Stimulated activated CD4-positive, alpha-beta T cell treated with anti-CD3 and anti-CD28 coated beads, Interleukin-2, amount 100 ng/mL, for 4 hours (primary cell): Measurements from ENCODE around the gene OTP.

Experiments
- DNase-seq: peaks from one replicate; pipeline ENCODE4 v3.0.0-alpha.2; 2020; ENCODE audit warnings: low read depth

The OTP gene

DNA sequence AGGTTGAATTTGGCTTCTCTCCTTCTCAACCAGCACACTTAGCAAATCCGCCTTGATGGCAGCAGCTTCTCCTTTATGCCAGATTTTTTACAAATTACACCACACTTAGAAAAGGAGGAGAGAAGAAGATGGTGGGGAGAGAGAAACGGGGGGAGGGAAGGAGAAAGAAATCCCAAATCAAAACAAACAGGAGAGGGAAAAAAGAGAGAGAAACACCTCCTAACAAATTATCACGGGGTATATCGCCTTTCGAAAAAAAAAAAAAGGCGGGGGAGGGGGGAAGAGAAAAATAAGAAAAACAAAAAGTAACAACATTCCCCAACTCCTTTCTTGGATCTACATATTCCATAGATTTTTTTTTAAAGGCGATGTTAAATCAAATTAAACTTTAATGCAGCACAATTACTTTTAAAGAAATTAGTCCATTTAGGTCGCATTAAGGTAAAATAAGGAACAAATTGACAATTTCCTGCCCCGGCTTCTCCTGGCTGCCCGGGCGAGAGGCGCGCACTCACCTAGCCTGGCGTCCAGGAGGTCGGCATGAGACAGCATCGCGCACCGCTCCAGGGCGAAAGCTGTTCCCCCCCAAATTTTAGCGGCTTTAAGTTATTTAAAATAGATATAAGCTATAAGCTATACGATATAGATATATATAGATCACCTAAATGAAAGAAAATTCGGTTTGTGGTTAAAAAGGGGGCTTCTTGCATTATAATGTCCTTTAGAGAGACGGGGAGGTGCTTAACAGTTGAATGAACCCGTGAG is at the start of gene OTP:
Gene OTP (minus strand): TSS at position 716 of the 765 bp plus-strand sequence. CDS start 164 bp downstream, at position 552.
- DNase-seq: no peak

DNA sequence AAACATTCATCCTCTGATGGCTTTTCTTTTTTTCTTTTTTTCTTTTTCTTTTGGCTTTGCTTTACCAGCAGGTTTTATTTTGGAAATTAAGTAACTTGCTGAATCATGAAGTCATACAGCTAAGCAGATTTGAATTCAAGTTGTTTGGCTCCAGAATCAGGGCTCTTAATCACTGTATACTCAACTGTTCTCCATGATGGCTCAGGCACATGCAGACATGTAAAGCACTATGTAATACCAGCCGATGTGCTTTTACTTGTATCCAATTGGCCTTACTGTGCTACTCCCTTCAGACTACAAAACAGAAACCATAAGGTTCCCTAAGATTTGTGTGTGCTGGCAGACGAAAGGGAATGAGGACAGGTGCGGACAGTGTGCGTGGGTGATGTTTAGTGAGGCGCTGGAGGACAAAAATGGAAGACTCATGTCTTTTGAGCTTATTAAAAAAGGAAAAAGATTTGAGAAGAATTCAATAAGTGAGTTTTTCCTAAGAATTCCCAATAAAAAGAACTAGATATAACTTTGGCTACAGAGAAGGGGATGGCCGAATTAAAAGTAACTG is 44.7 kb upstream of the OTP start:
- no peak for DNase-seq

DNA sequence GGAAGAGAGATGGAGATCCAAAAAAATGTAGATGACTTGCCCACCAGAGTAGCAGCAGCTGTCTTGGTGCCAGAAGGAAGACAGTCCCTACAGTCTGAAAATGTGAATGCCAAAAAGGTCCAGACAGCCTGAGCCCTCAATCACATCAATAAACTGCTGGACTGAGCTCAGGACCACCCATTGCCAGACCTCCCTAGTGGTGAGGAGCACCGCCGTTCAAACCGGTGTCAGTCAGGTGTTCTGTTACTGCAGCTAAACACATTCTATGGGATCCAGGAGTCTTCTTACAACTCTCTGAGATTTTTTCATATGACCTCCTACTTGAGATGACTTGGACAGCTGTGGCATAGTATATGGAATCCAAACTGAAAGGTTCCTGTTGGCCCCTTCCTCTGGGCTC is 32.0 kb upstream of the OTP start:
- DNase-seq: no peak

GRCh38 chr5:77669677-77670076 is 31.2 kb upstream of the OTP start:
- no peak for DNase-seq

GRCh38 chr5:77663090-77663863 is 24.8 kb upstream of the OTP start:
- DNase-seq: no peak

DNA sequence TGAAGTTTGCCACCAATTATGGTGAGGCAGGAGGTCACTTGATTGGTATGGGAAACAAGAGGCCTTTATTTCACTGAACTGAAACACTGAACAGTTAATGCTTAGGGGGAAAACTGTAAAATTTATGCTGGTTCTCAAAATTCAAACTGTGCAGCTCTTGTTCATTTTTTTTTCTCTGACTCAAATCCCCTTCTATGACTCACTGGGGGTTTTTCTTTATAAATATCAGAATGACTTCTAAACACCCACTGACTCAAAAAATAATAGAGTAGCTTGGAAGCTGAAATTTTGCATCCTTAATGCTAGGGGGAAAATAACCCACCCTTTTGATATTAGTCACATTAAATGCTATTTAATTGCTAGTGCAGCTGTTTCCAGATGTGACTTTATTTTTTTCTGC is 24.1 kb upstream of the OTP start:
- DNase-seq: no peak

DNA sequence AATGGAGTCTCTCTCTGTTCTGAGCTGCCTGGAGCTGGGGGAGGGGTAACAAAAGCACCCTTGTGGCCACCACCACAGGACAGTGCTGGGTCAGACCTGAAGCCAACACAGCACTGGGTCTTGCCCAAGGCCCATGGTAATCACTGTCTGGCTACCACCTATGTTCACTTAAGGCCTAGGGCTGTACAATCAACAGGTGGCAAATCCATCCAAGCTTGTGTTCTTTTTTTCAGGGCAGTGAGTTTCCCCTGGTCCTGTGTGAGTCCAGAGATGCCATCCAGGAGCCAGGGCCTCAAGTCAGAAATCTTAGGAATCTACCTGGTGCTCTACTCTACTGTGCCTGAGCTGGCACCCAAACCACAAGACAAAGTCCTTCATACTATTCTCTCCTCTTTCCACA is 20.1 kb upstream of the OTP start:
- DNase-seq: no peak

DNA sequence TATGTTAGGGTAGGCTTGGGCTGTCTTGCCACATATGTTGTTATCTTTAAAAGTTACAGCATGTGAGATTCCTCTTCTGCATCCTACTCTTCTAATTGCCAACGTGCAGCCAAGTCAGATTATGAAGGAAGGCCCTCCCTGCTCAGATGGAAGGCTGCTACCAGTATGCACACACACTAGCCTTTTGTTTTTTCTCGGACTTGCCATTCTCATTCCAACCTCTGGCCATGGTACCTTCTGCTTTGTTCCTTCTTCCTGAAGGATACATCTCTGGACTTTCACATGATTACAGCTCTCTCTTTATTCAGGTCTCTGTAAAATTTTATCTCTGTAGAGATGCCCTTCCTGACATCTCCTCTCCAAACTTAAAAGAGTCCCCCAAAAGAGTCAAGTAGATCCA is 12.8 kb upstream of the OTP start:
- no peak for DNase-seq

GRCh38 chr5:77650686-77651085 is 12.2 kb upstream of the OTP start:
- DNase-seq: no peak

DNA sequence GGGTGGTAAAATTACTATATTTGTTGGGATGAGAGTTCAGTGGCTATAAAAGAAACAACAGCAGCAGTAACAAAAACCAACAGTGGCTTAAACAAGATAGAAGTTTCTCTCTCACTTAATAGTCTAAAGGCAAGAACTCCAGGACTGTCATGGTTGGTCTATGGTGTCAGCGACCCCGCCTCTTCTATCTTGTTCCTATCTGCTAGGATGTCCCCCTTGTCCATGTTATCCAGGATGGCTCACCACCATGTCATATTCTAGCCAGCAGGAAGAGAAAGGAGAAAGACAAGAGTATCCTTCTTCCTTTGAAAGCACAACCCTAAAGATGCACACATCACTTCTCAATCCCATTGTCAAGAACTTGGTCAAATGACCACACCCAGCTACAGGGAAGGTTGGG is 11.3 kb upstream of the OTP start:
- DNase-seq: no peak

- no peak for DNase-seq
Measured at GRCh38 chr5:77645995-77646639, 7.6 kb upstream of the OTP start.

DNA sequence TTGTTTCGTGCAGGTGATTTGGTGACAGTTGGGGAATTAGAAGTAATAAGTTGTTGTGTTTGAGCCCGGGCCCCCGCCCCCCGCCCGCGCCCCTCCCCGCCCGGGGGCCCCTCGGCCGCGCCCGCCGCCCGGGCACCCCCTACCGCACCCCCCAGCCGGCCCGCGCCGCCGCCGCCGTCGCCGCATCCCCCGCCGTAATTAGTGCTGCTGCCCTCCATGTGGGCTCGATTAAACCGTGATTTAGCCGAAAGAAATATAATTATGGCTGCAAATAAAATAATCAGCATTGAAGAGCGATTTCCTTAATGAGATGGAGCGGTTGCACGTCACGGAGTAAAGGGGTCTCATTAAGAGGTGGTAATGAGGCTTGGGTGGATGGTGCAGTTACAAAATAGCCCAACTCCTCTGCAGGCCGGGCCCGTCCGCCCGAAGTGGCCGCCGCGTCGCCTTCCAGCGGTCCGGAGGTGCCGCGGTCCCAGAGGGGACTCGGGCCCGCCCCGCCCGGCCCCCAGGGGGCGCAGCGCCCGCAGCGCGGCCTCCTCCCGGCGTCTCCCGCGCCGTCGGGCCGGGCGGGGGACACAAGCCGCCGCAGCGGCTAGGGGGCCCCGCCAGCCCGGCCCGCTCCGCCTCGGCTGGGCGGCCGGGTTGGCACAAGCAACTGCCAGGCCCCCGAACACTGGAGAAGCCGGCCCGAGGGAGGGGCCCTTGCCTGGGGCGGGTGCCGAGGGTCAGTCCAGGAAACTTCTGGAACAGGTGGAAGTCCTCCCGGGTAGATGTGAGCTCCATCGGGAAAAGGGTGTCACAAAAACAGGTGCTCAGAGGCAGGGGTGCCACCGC is 6.9 kb upstream of the OTP start:
- no peak for DNase-seq

DNA sequence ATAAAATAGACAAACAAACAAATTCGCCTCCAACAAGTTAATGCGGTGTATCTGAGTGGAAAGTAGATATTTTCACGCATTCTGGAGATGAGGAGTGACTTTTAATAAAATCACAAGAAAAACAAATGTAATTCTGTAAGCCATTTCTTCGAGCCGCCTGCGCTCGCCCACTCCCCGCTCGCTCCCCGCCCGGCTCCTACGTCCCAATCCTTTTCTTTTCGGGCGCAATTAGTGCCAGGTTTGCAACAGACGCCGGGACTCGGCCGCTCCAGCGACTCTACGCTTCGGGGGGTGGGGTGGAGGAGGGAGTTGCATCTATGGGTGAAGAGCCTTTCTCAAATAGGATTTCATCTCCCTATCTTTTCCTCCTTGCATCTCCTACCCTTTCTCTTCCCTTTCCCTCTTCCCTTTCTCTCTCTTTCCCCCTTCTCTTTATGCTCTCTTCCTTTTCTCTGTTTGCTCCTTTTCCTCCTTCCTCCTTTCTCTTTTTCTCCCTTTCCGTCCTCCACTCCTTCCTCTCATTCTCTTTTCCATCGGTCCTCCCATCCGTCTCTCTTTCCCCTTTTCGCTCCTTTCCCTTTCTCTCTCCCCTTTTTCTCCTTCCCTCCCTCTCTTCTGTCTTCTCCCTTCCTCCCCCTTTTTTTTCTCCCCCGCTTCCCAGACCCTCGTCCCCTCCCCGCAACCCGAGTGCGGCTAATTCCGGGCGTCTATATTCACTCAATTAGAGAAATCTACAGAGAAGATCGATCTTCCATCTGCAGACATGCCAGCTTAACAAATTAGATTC is 6.1 kb upstream of the OTP start:
- no peak for DNase-seq

- no peak for DNase-seq
Measured at GRCh38 chr5:77643654-77644370, 5.3 kb upstream of the OTP start.

DNA sequence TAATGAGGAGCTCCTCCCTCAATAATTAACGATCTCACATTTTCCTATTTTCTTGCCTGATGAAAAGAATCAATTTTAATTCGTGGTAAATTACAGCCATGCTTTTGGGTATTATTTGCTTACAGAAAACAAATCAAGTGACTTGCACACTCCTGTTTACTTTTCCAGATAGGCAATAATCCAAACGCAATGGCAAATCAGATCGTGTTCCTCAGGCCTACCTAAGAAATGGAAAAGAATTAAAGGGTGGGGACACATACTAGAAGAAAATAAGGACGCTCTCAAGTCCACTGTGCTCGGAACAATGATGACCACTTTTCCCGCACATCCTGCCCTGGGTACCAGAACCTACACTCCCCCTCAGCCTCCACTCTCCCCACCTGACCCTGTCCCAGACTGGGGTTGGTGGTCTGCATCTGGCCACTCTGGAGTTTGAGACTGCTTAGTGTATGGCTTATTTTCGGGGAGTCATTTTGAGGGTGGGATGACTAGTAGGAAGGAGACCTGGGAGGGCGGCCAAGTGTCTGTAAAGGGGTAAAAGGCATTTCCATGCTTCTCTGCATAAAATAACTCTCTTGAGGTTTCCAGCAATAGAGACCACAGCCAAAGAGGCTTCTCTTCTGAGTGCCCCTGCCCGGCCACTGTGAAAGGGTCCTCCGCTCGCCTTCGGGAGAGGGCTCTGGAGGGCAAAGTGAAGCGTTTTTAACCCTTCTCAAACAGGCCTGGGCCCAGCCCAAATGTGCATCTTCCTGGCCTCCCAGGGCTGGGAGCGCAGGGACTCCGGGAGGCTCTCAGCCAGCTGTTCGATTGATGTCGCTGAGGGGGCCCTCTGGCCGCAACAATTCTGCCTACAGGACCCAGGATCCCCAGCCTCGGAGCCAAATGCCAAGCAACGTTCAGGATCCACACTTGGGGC is 4.5 kb upstream of the OTP start:
- no peak for DNase-seq

DNA sequence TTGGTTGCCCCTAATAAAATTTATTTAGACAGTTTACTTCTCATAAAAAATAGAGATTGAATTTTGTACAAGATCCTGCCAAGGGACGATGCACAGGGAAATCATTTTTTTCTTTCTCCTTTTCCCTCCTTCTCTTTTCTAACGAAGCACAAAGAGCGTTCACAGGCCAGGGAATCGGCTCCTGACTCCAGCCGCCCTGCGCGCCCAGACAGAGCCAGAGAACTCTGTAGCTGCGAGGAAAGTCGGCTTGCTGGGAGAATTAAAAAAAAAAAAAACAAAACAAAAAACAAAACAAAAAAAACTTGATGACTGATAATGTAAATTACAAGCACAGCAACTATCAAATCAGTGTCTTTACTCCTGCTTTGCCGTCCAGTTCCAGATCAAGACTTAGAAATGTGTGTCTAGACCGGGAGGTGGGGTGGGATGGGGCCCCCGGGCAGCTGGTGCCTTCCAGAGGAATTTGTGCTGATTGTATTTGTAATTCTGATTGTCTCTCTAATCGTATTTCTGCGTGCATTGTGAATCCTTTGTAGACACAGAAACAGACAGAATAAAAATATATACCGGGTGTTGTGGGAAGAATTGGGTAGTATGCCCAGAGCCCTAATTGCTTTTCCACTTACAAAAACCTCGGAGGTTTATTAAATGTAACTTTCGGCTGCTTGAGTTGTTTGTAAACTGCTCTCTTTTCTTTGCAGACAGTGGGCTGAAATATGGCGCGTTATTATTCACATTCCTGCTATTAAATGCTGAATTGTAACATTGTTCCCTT is 3.6 kb upstream of the OTP start:
- DNase-seq: no peak

DNA sequence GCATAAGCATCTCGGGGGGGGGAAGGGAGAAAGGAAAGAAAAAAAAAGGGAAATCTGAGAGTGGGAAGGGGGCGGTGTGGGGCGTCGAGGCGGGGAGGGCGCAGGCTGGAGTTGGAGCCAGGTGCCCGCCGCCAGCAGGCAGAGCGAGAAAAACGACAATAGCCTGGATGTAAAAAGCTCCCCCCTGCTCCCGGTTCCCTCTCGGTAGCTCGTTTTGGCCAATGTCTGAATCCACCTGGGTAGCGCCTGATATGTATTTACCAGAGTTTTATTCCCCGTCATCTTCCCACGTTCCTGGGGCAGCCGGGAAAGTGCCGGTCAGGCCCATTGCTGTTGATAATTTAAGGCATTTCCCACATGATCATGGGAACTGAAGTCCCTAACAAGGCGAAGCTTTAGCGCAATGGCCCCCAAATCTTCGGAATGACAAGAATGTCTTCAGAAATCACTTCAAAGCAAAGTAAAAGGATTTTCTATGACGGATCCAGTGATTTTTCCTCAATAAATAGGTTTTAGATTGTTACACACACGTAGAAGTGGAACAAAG is 3.0 kb upstream of the OTP start:
- no peak for DNase-seq
